RWPE1 (cell line): ENCODE measurements around the gene BTNL8.
"Not testable (repeated sequence)": the region's sequence is repeated elsewhere in the genome, so short reads cannot be mapped to it uniquely, and the experiment has no call there.

Experiments
- CTCF ChIA-PET: fragments of 350-600 bp; sonication (Branson Sonifier 250); formaldehyde crosslinking; extraction: SDS; loops from one replicate; lab custom pipeline; 2021; lab: Yijun Ruan, JAX
- POLR2A ChIA-PET: fragments of 400-600 bp; formaldehyde crosslinking; extraction: SDS; loops from one replicate; lab custom pipeline; 2020; ENCODE audit warnings: antibody characterized with exemption; ENCODE audit not compliant: low non-redundant PET; lab: Yijun Ruan, JAX
- DNase-seq: peaks from one replicate; pipeline ENCODE4 v3.0.0; 2012; ENCODE audit warnings: low spot score
- H3K27ac ChIP-seq: fragments of 450-650 bp; 2 replicates; pipeline ENCODE4 v1.5.1; 2017
- TF ChIP-seq, protein P1 (sequence below): fragments of 450-650 bp; conservative IDR thresholded peaks from 2 replicates; pipeline ENCODE4 v1.5.1; 2017; ENCODE audit warnings: low read depth, mild to moderate bottlenecking

BTNL8 gene

DNA sequence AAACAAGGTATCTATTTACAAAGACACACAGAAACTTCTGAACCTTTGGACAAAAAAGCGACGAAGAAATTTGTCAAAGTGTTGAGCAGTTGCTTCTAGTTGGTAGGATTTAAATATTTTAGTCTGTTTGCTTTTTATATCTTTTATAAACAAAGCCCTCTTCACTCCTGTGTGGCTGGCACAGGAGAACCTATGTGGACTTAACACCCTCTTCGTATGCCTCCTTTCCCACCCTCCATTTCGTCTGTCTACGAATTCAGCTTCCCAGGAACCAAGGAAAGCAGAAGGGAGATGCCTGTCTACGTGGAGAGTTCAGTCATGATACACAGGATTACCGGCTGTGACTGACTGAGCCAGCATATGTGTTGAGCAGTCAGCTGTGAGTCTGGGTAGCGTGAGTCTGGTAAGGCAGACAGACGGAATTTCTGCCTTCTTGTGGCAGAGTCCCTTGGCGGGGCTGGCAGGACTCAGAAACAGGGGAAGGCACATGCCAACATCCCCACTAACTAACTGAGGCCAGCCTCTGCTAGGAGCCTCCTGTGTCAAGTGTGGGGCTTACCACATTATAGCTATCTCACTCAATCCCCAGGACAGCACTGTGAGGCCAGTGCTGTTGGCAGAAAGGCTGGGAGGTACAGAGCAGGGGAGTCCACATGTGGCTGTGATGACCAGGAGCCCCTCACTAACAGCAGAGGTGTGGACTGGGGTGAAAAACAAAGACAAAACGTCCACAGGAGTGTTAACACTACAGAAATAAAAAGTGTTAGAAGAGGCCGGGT, 24.0 kb upstream of the BTNL8 start:
- no peak for DNase-seq
- TF ChIP-seq, protein P1, sequence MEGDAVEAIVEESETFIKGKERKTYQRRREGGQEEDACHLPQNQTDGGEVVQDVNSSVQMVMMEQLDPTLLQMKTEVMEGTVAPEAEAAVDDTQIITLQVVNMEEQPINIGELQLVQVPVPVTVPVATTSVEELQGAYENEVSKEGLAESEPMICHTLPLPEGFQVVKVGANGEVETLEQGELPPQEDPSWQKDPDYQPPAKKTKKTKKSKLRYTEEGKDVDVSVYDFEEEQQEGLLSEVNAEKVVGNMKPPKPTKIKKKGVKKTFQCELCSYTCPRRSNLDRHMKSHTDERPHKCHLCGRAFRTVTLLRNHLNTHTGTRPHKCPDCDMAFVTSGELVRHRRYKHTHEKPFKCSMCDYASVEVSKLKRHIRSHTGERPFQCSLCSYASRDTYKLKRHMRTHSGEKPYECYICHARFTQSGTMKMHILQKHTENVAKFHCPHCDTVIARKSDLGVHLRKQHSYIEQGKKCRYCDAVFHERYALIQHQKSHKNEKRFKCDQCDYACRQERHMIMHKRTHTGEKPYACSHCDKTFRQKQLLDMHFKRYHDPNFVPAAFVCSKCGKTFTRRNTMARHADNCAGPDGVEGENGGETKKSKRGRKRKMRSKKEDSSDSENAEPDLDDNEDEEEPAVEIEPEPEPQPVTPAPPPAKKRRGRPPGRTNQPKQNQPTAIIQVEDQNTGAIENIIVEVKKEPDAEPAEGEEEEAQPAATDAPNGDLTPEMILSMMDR: no peak
- CTCF ChIA-PET: interaction anchor here (1.1 kb wide), 1 partner anchor 298 kb away, joined by 3 read pairs; no protein-coding TSS in a partner anchor
- POLR2A ChIA-PET: no interaction called here
- no peak overlapping the region for H3K27ac ChIP-seq

DNA sequence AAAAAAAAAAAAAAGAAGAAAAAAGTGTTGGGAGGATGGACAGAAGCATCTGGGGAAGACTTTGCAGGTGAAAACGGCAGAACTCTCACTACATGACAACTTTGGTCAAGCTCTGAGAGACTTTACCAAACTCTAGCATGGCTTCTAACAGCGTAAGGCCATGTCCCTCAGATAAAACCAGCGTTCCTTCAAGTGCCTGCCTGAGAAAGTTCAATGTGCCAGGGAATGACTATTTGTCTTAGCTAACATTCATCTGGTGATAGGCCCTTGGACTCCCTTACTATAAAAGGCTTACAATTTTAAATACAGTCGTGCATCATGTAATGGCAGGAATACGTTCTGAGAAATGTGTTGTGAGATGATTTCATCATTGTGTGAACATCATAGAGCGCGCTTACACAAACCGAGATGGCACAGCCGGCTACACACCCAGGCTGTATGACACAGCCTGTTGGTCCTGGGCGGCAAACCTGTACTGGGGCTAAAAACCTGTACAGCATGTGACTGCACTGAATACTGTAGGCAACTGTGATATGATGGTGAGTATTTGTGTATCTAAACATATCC, 23.0 kb upstream of the BTNL8 start:
- no peak overlapping the region for H3K27ac ChIP-seq
- DNase-seq: no peak
- TF ChIP-seq, protein P1: no peak
- ChIA-PET POLR2A (no interaction called here), CTCF (interaction anchor here (0.6 to 1.3 kb wide), 2 partner anchors 191 to 297 kb away, joined by 3 to 4 read pairs; no protein-coding TSS in a partner anchor)

DNA sequence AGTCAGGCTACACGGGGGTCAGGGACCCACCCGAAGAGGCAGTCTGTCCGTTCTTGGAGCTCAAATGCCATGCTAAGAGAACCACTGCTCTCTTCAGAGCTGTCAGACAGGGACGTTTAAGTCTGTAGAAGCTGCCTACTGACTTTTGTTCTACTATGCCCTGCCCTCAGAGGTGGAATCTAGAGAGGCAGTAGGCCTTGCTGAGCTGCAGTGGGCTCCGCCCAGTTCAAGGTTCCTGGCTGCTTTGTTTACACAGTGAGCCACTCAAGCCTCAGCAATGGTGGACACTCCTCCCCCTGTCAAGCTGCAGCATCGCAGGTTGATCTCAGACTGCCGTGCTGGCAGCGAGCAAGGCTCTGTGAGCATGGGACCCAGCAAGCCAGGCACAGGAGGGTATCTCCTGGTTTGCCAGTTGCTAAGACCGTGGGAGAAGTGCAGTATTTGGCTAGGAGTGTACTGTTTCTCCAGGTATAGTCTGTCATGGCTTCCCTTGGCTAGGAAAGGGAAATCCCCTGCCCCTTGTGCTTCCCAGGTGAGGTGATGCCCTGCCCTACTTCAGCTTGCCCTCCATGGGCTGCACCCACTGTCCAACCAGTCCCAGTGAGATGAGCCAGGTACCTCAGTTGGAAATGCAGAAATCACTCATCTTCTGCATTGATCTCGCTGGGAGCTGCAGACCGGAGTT, 13.0 kb upstream of the BTNL8 start:
- H3K27ac ChIP-seq, DNase-seq, POLR2A ChIA-PET, CTCF ChIA-PET: not testable (repeated sequence)

DNA sequence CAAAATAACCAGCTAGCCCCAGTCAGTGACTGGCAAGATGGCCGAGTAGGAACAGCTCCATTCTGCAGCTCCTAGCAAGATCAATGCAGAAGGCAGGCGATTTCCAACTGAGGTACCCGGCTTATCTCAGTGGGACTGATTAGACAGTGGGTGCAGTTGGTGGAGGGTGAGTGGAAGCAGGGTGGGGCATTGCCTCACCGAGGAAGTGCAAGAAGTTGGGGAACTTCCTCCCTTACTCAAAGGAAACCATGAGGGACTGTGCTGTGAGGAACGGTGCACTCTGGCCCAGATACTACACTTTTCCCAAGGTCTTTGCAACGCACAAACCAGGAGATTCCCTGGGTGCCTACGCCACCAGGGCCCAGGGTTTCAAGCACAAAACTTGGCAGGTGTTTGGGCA, 9.6 kb upstream of the BTNL8 start:
- ChIA-PET POLR2A (no interaction called here), CTCF (no interaction called here)
- TF ChIP-seq, protein P1: no peak
- no peak overlapping the region for H3K27ac ChIP-seq
- no peak for DNase-seq

DNA sequence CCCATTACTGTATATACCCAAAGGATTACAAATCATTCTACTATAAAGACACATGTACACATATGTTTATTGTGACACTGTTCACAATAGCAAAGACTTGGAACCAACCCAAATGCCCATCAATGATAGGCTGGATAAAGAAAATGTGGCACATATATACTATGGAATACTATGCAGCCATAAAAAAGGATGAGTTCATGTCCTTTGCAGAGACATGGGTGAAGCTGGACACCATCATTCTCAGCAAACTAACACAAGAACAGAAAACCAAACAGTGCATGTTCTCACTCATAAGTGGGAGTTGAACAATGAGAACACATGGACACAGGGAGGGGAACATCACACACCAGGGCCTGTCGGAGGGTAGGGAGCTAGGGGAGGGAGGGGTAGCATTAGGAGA, 3.6 kb upstream of the BTNL8 start:
- POLR2A ChIA-PET, DNase-seq, H3K27ac ChIP-seq, CTCF ChIA-PET: not testable (repeated sequence)

DNA sequence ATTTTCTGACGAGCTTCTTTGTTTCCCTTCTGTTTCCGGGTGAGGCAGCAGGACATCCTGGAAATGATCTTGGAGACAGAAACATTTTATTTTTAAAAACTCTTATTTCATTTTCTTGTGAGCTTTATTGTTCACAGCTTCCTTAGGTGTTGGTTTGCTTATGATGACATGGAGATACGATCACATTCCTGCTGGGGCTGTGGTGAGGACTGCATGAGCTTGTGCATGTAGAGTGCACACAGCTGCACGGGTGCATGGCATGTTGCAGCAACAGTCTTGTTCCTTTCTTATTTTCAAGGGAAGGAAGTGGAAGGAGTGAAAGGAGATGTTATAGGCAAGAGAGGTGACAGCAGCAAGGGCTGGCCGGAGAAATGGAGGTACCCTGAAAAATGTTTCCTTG, 1.2 kb downstream of the BTNL8 start:
- H3K27ac ChIP-seq: no peak overlapping the region
- no peak for DNase-seq
- ChIA-PET CTCF (interaction anchor here (0.7 to 1.2 kb wide), 2 partner anchors 31 to 181 kb away, joined by 4 to 5 read pairs; no protein-coding TSS in a partner anchor), POLR2A (no interaction called here)
- TF ChIP-seq, protein P1: no peak

DNA sequence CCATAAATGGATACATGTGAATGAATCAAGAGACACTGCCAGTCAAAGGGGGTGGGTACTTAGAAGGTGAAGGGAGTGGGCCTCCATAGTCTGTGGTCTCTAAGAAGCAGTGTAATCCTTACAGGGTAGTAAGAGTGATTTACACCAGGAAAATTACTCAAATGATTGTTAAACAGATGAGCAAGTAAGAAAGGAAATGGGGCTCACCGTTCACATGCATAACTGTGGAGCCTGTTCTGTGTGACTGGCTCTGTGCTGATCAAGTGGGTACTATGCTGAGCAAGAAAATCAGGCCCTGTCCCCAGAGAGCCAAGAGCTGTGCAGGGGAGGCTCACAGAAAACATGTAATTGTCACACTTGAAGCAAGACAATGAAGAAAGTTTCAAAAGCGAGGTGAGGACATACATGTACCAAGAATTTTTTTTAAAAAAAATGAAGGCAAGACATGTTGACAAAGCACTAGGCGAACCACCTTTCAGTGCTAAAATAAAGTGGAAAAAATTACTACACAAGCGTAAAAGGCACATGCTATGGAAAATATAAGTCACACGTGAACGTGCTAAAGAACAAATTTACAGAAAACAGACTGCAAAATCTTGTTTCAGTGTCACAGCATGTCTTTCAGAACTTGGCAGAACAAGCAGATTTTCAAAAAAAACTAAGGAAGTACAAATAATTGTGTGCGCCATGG, 2.5 kb downstream of the BTNL8 start:
- no peak for DNase-seq
- TF ChIP-seq, protein P1: no peak
- no peak overlapping the region for H3K27ac ChIP-seq
- POLR2A ChIA-PET: no interaction called here
- CTCF ChIA-PET: no interaction called here
